IMR-90 (cell line): Measurements from ENCODE around the gene NTM. TPM values are rescaled to one million over a fixed set of nuclear protein-coding genes. Genes with fewer than 3 reads are reported as not detected.

Source experiments
- ATAC-seq: fragments of 200-7000 bp; cut with Tn5 transposase; 2 replicates; pipeline ENCODE4 v1.9.1; 2020; ENCODE audit warnings: low read depth, mild to moderate bottlenecking, moderate library complexity
- BruUV-seq: library from RNA; stranded (reverse); fragments of 400-500 nt; replicated peaks from 2 replicates; lab custom pipeline; 2021; lab: Mats Ljungman, UMichigan
- CTCF ChIA-PET: fragments of 300-600 bp; formaldehyde crosslinking; extraction: SDS; loops from one replicate; lab custom pipeline; 2021; ENCODE audit warnings: antibody characterized with exemption; lab: Yijun Ruan, JAX
- POLR2A ChIA-PET: fragments of 300-600 bp; sonication (Branson Sonifier 250); formaldehyde crosslinking; loops from one replicate; lab custom pipeline; 2022; ENCODE audit warnings: antibody characterized with exemption; ENCODE audit not compliant: unreplicated experiment; lab: Charles Lee
- DNase-seq: peaks from one replicate; pipeline ENCODE4 v3.0.0; 2013
- H2AFZ ChIP-seq: replicated peaks from 2 replicates; pipeline ENCODE3; 2013; ENCODE audit warnings: low read length, mild to moderate bottlenecking; ENCODE audit not compliant: poor library complexity
- H2AK5ac ChIP-seq: 2 replicates; pipeline ENCODE4 v1.6.1; 2013; ENCODE audit warnings: low read depth, low read length, inconsistent platforms
- H2AK9ac ChIP-seq: replicated peaks from 2 replicates; pipeline ENCODE3; 2013; ENCODE audit warnings: mild to moderate bottlenecking, low read depth, low read length, moderate library complexity; ENCODE audit not compliant: poor library complexity
- H2BK120ac ChIP-seq: 2 replicates; pipeline ENCODE4 v1.6.1; 2013; ENCODE audit warnings: low read depth, low read length, inconsistent platforms
- H2BK15ac ChIP-seq: 3 replicates; pipeline ENCODE4 v1.6.1; 2013; ENCODE audit warnings: low read depth, low read length, inconsistent platforms
- H2BK20ac ChIP-seq: 2 replicates; pipeline ENCODE4 v1.6.1; 2013; ENCODE audit warnings: low read depth, mild to moderate bottlenecking, inconsistent platforms, low read length, moderate library complexity
- H2BK5ac ChIP-seq: 2 replicates; pipeline ENCODE4 v1.6.1; 2013; ENCODE audit warnings: mild to moderate bottlenecking, low read depth, low read length, inconsistent platforms; ENCODE audit not compliant: poor library complexity, severe bottlenecking
- H3K14ac ChIP-seq: replicated peaks from 2 replicates; pipeline ENCODE4 v1.6.1; 2013; ENCODE audit warnings: low read depth, low read length, inconsistent platforms
- H3K18ac ChIP-seq: 2 replicates; pipeline ENCODE4 v1.6.1; 2013; ENCODE audit warnings: low read depth, low read length, control low read depth
- H3K23ac ChIP-seq: 2 replicates; pipeline ENCODE4 v1.6.1; 2013; ENCODE audit warnings: low read depth, low read length, inconsistent platforms
- H3K27ac ChIP-seq: 2 replicates; pipeline ENCODE4 v1.5.1; 2013; ENCODE audit warnings: mild to moderate bottlenecking, control low read depth, low read length; ENCODE audit not compliant: insufficient read depth
- H3K27me3 ChIP-seq: 2 replicates; pipeline ENCODE4 v1.6.1; 2013; ENCODE audit warnings: low read length; ENCODE audit not compliant: control insufficient read depth, insufficient read depth
- H3K36me3 ChIP-seq: 2 replicates; pipeline ENCODE4 v1.6.1; 2013; ENCODE audit warnings: low read length, mixed read lengths; ENCODE audit not compliant: control insufficient read depth, insufficient read depth
- H3K4ac ChIP-seq: 2 replicates; pipeline ENCODE4 v1.6.1; 2013; ENCODE audit warnings: low read depth, low read length, inconsistent platforms
- H3K4me1 ChIP-seq: 2 replicates; pipeline ENCODE4 v1.6.1; 2013; ENCODE audit warnings: low read length, mixed read lengths; ENCODE audit not compliant: control insufficient read depth, insufficient read depth
- H3K4me2 ChIP-seq: 2 replicates; pipeline ENCODE4 v1.6.1; 2013; ENCODE audit warnings: low read depth, mild to moderate bottlenecking, control low read depth, low read length, moderate library complexity
- H3K4me3 ChIP-seq: 2 replicates; pipeline ENCODE4 v1.5.1; 2013; ENCODE audit warnings: low read depth, mild to moderate bottlenecking, control low read depth, low read length, moderate library complexity; ENCODE audit not compliant: insufficient read depth
- H3K56ac ChIP-seq: 2 replicates; pipeline ENCODE4 v1.6.1; 2013; ENCODE audit warnings: low read length, inconsistent platforms; ENCODE audit not compliant: insufficient read depth; ENCODE audit errors: extremely low read depth
- H3K79me1 ChIP-seq, 2 experiments: 2 replicates each; pipeline ENCODE4 v1.6.1; 2013; ENCODE audit warnings: low read length in 2 of 2, inconsistent platforms in 1 of 2, low read depth in 1 of 2
- H3K9ac ChIP-seq: 2 replicates; pipeline ENCODE4 v1.6.1; 2013; ENCODE audit warnings: low read depth, low read length, control low read depth
- H3K9me1 ChIP-seq: 2 replicates; pipeline ENCODE4 v1.6.1; 2013; ENCODE audit warnings: low read length, inconsistent platforms; ENCODE audit not compliant: insufficient read depth
- H3K9me3 ChIP-seq: 2 replicates; pipeline ENCODE4 v1.6.1; 2013; ENCODE audit warnings: low read length; ENCODE audit not compliant: control insufficient read depth, insufficient read depth
- H4K20me1 ChIP-seq: 2 replicates; pipeline ENCODE4 v1.6.1; 2013; ENCODE audit warnings: low read length, inconsistent platforms; ENCODE audit not compliant: insufficient read depth
- H4K5ac ChIP-seq: 2 replicates; pipeline ENCODE4 v1.6.1; 2013; ENCODE audit warnings: mild to moderate bottlenecking, low read depth, low read length, control low read depth
- H4K8ac ChIP-seq, 2 experiments: 2 replicates each; pipeline ENCODE4 v1.6.1; 2013; ENCODE audit warnings: low read depth in 2 of 2, low read length in 2 of 2, control low read depth in 1 of 2, inconsistent platforms in 1 of 2
- H4K91ac ChIP-seq: 2 replicates; pipeline ENCODE4 v1.6.1; 2013; ENCODE audit warnings: low read depth, low read length, inconsistent platforms; ENCODE audit not compliant: insufficient read depth
- BHLHE40 ChIP-seq: fragments of 150-350 bp; IDR thresholded peaks from 2 replicates; pipeline ENCODE4 v1.6.1; 2016; ENCODE audit warnings: mild to moderate bottlenecking, low read depth, low read length
- CTCF ChIP-seq: conservative IDR thresholded peaks from 2 replicates; pipeline ENCODE4 v1.5.1; 2012; ENCODE audit warnings: mild to moderate bottlenecking, low read depth, low read length, improper control_type of control experiment
- ELK1 ChIP-seq: fragments of 150-350 bp; IDR thresholded peaks from 2 replicates; pipeline ENCODE4 v1.6.1; 2016; ENCODE audit warnings: low read depth, mild to moderate bottlenecking, low read length, moderate library complexity, borderline replicate concordance
- FOS ChIP-seq: fragments of 150-350 bp; IDR thresholded peaks from 2 replicates; pipeline ENCODE4 v1.6.1; 2016; ENCODE audit warnings: low read depth, low read length
- MAZ ChIP-seq: IDR thresholded peaks from 2 replicates; pipeline ENCODE4 v1.6.1; 2012; ENCODE audit warnings: low read depth, mild to moderate bottlenecking, low read length, improper control_type of control experiment, moderate library complexity, borderline replicate concordance
- MXI1 ChIP-seq: IDR thresholded peaks from 2 replicates; pipeline ENCODE4 v1.6.1; 2012; ENCODE audit warnings: low read depth, mild to moderate bottlenecking, low read length, moderate library complexity, borderline replicate concordance
- NFE2L2 ChIP-seq: fragments of 150-350 bp; IDR thresholded peaks from 2 replicates; pipeline ENCODE4 v1.6.1; 2016; ENCODE audit warnings: low read depth, mild to moderate bottlenecking, low read length
- POLR2A ChIP-seq: IDR thresholded peaks from 2 replicates; pipeline ENCODE4 v1.6.1; 2012; ENCODE audit warnings: mild to moderate bottlenecking, low read depth, low read length
- RAD21 ChIP-seq: IDR thresholded peaks from 2 replicates; pipeline ENCODE4 v1.6.1; 2012; ENCODE audit warnings: low read length, improper control_type of control experiment
- RCOR1 ChIP-seq: IDR thresholded peaks from 2 replicates; pipeline ENCODE4 v1.6.1; 2012; ENCODE audit warnings: mild to moderate bottlenecking, low read length, improper control_type of control experiment; ENCODE audit not compliant: insufficient replicate concordance
- RFX5 ChIP-seq: IDR thresholded peaks from 2 replicates; pipeline ENCODE4 v1.8.0; 2012; ENCODE audit warnings: low read depth, mild to moderate bottlenecking, low read length, moderate library complexity
- SMC3 ChIP-seq: fragments of 150-350 bp; IDR thresholded peaks from 2 replicates; pipeline ENCODE4 v1.6.1; 2016; ENCODE audit warnings: low read depth, mild to moderate bottlenecking, antibody characterized with exemption, low read length, moderate library complexity
- WGBS, 2 experiments: methylation state at CpG; one replicate each; pipeline versions ENCODE4 v1.1.5 to v1.1.7; 2013; ENCODE audit warnings: missing lambda C conversion rate in 2 of 2; ENCODE audit not compliant: insufficient read length in 1 of 2; ENCODE audit errors: extremely low coverage in 2 of 2; 5-methylcytosine and 5-hydroxymethylcytosine counted together
- dilution Hi-C: fragments of 300-500 bp; cut with HindIII; formaldehyde crosslinking; loops from one replicate; pipeline ENCODE4 v1.14.3; 2018; ENCODE audit warnings: low sequenced_read_pairs; ENCODE audit not compliant: unreplicated experiment
- in situ Hi-C: fragments of 300-500 bp; cut with MboI; formaldehyde crosslinking; loops from 3 replicates; pipeline ENCODE4 v1.14.3; 2019; ENCODE audit warnings: low sequenced_read_pairs, inconsistent platforms, mixed read lengths
- intact Hi-C: fragments of 100-400 bp; cut with micrococcal nuclease; formaldehyde crosslinking; loops from 2 replicates; pipeline ENCODE4 v1.10.0; 2022
- polyA plus RNA-seq, 3 experiments: library from polyadenylated mRNA; depleted of rRNA; stranded (reverse); fragments of >200 nt; gene quantifications; 2 replicates each; pipeline ENCODE4 v1.2.3, GENCODE V29; 2012; ENCODE audit warnings: low replicate concordance in 1 of 3
- total RNA-seq: library from RNA; depleted of rRNA; stranded (reverse); fragments of >200 nt; gene quantifications from 2 replicates; pipeline ENCODE4 v1.2.3, GENCODE V29; 2012

Gene NTM
- total and polyA plus RNA-seq, 2 of the 4 experiments (the other 2 are of a cell fraction): 19.5 to 25.5 TPM

GRCh38 chr11:131674051-131674755 lies 303.8 kb downstream of the NTM start:
- Histone ChIP-seq H3K18ac (no peak overlapping the region), H4K8ac (no peak overlapping the region), H3K23ac (no peak overlapping the region), H3K4me1 (peaks cover 2% of the 10 kb centered on the region; the same call in 1 of the 2 replicates), H2AFZ (peak overlapping the region; percentile 6), H3K56ac (no peak overlapping the region), H3K27ac (no peak overlapping the region), H3K9ac (no peak overlapping the region), H2BK120ac (no peak overlapping the region), H3K14ac (no peak overlapping the region), H3K27me3 (peaks cover 3% of the 10 kb centered on the region; the same call in 1 of the 2 replicates), H4K20me1 (no peaks in the 10 kb centered on the region), H4K91ac (no peak overlapping the region), H3K4ac (no peak overlapping the region), H2AK9ac (peak overlapping the region; percentile 20), H2BK5ac (no peak overlapping the region), H3K79me1 (no peaks in the 10 kb centered on the region), H4K5ac (no peak overlapping the region), H2AK5ac (no peak overlapping the region), H3K36me3 (no peaks in the 10 kb centered on the region), H3K4me2 (no peak overlapping the region), H3K9me3 (no peaks in the 10 kb centered on the region), H3K9me1 (no peaks in the 10 kb centered on the region), H2BK20ac (no peak overlapping the region), H2BK15ac (no peak overlapping the region), H3K4me3 (no peak overlapping the region)
- ATAC-seq (peak; percentile 97), DNase-seq (peak; percentile 86)
- in situ Hi-C loops: loop anchor here (5.0 to 10.0 kb wide), 2 partner anchors 609 to 752 kb away; no protein-coding TSS in a partner anchor
- 53% methylated on average over 3 of the region's 16 CpGs; no CpG with 5 or more reads in 1 of the 2 experiments for WGBS, 2 experiments
- POLR2A ChIA-PET: no interaction called here
- BruUV-seq: no TSS peak
- intact Hi-C loops: loop anchor here (1.0 kb wide), 5 partner anchors 94 to 751 kb away; no protein-coding TSS in a partner anchor
- dilution Hi-C loops: no loop called here
- CTCF ChIA-PET: interaction anchor here (0.6 to 2.0 kb wide), 45 partner anchors 9 to 922 kb away, joined by 3 to 23 read pairs (median 4); no protein-coding TSS in a partner anchor
- TF ChIP-seq RCOR1 (peak; percentile 64), MXI1 (no peak), BHLHE40 (peak; percentile 70), CTCF (peak; percentile 99), ELK1 (no peak), SMC3 (peak; percentile 87), FOS (no peak), NFE2L2 (no peak), RAD21 (peak; percentile 98), POLR2A (peak; percentile 56; the same call in 1 of the 2 replicates), RFX5 (no peak), MAZ (0 out of 2 replicates have a peak, but pooled peaks have one; percentile 12)
